Measurements from ENCODE around the gene SOX8.
"Not testable (repeated sequence)": the region's sequence is repeated elsewhere in the genome, so short reads cannot be mapped to it uniquely, and the experiment has no call there.

SOX8 gene

DNA sequence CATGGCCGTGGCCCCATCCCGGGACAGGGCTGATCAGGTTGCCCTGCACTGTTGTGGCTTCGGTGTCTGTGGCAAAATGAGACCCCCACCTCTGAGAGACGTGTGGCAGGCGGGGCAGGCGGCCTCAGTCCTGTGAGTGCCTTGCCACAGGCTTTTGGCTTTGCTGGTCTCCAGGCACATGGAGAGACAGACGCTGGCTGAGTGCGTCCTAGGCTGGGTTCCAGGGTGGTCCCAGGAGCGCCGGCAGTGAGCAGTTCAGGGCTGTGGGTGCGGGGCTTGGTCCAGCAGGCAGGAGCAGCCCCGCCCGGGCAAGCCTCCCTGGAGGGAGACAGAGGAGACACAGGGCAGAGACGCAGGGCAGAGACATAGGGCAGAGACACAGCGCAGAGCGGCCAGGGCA is 29.2 kb downstream of the SOX8 start:
- DNase-seq, result no peak

DNA sequence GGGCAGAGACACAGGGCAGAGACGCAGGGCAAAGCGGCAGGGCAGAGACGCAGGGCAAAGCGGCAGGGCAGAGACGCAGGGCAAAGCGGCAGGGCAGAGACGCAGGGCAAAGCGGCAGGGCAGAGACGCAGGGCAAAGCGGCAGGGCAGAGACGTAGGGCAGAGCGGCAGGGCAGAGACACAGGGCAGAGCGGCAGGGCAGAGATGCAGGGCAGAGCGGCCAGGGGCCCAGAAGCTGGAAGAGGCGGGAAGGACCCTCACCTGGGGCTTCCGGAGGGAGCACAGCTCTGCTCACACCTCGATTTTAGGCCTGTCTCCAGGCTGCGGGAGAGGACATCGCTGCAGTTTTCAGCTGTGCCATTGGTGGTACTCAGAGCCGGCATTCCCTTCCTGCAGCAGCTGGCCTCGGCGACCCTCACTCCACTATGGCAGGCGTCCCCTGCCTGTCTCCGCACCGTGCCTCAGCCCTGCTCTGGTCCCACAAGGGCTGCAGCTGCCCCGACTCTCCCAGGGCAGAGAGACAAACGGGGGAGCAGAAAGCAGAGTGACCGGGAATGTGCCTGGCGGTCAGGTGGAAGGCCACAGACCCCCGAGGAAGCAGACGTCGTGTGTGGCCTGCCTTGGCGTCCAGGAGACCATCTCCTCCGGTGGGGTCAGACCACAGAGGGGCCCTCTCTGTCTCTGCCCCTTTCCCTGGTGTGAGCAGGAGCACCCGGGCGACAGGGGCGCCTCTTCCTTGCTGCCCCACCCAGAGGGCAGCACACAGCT is 29.9 kb downstream of the SOX8 start:
- no peak for DNase-seq

DNA sequence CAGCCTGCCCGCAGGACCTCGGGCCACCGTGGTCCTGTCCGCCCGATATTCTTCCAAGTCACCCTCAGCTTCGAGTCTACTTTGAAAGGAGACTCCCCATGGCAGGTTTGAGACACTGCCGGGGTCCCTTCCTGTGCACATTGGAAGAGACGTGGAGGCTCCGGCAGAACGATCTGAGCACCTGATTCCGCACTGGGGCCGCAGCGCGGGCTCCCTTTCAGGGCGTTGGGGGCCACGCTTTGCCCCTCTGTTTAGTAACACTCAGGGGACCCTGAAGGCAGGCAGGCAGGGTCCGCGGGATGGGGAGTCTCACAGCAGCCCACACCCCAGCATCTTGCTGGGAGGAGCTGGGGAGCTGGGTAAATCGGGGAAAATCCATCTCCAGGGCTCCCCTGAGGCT is 30.6 kb downstream of the SOX8 start:
- DNase-seq, result no peak

DNA sequence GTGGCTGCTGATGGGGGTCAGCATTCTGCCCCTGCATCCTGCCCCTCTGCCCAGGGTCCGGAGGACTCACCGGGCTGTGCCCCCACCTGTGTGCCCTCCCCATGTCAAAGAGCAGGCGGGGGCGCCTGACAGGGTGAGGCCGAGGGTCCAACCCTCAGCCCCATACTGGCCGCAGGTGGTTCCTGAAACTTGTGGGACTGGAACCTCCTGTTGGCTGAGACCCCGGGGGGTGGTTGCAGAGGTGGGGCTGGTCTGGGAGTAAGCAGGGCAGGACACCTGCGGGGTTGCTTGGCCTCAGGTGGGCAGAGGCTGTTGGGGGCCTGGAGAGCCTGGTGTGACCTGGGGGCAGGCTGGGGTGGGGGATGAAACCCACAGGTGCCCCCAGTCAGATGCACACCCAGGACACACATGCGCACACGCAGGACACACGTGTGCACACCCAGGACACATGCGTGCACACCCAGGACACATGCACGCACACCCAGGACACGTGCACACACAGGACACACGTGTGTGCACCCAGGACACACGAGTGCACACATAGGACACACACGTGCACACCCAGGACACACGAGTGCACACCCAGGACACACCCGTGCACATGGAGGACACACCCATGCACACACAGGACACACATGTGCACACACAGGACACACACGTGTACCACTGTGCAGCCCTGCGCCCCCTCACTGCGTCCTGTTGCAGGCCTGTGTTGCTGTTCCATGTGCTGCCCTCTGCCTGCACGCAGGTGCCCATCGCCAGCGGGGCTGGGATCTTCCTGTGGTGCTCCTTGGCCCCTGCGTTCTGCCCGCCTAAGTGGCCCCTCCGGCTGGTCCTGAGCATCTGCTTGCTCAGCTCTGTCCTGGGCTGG is 31.4 kb downstream of the SOX8 start:
- DNase-seq, result no peak

DNA sequence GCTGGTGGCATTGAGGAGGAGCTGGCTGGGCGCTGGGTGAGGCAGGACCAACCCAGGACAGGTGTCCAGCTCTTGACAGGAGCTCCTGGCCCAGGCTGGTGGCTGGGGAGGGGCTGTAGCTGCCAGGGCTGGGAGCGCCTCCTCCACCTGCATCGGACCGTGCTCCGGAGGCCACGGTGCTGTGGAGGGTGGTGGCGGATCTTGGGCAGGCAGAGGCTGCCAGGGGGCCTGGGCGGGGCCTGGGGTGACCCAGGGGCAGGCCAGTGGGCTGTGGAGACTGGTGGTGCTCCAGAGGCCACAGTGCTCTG is 32.0 kb downstream of the SOX8 start:
- no peak for DNase-seq

DNA sequence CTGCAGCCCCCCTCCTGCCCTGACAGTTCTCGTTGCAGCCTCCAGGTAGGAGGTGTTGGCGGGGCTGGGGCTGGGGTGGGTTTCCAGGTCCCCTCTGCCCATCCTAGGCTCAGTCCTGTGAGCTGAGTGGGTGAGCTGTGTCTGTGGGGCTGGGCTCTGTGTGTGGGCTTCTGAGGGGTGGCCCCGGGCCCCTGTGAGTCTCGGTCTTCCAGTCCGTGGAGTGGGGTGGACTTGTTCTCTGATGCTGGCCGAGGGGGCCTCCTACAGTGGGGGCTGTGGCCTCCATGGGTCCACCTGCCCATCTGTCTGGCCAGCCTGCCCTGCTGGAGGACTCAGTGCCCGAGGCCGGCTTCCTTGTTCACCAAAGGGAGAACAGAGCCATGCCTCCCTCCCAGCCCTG is 32.7 kb downstream of the SOX8 start:
- DNase-seq, result no peak

DNA sequence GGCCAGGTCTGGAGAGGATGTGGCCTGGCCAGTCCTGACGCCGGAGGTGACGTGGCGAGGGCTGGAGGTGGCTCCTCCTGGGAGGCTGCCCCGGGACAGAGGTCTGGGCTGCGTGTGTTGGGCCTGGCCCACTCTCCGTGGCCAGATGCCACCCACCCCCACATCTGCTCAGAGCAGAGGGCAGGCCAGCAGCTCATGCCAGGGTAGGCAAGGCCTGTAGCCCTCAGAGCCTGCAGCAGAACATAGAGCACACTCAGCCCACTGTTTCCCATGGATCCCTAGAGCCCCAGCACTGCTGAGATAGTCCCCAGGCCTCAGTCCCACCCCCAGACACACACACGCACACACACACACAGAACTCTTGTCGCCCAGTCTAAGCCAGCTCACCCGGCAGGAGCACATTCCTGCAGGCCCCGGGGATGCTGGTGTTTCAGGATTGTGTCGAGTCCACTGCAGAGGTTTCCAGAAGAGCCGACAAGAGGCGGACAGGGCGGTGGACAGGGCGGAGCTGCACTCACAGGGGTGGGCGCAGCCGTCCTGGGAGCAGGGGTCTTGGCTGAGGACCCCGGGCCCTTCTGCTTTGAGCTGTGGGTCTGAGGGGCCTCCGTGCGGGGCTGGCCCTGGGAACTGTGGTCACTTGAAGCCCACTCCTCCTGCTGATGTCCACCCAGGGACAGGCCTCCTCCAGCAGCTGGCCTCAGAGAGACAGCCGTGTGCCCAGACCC is 33.4 kb downstream of the SOX8 start:
- no peak for DNase-seq

DNA sequence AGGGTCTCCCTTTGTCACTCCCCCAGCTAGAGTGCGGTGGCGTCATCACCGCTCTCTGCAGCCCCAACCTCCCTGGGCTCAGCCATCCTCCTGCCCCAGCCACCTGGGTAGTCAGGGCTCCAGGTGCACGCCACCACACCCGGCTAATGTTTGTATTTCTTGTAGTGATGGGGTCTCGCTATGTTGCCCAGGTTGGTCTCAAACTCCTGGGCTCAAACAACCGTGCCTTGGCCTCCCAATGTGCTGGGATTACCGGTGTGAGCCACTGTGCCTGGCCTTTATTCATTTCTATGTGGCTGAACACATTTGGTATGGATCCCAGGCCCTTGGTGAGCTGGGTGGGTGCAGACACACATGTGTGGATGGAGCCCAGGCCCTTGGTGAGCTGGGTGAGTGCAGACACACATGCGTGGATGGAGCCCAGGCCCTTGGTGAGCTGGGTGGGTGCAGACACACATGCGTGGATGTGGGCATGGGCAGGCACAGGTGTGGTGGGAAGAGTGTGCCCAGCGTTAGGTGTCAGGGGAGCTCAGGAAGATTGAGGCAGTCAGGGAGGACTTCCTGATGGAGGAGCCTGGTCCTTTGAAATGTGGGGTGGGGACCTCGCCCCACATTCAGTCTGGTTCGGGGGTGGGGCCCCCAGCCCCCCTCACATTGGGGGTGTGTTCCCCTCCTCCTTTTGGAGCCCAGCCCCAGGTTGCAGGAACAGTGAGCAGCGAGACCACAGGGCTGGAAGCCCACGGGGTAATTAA is 37.1 kb downstream of the SOX8 start:
- no peak for DNase-seq

DNA sequence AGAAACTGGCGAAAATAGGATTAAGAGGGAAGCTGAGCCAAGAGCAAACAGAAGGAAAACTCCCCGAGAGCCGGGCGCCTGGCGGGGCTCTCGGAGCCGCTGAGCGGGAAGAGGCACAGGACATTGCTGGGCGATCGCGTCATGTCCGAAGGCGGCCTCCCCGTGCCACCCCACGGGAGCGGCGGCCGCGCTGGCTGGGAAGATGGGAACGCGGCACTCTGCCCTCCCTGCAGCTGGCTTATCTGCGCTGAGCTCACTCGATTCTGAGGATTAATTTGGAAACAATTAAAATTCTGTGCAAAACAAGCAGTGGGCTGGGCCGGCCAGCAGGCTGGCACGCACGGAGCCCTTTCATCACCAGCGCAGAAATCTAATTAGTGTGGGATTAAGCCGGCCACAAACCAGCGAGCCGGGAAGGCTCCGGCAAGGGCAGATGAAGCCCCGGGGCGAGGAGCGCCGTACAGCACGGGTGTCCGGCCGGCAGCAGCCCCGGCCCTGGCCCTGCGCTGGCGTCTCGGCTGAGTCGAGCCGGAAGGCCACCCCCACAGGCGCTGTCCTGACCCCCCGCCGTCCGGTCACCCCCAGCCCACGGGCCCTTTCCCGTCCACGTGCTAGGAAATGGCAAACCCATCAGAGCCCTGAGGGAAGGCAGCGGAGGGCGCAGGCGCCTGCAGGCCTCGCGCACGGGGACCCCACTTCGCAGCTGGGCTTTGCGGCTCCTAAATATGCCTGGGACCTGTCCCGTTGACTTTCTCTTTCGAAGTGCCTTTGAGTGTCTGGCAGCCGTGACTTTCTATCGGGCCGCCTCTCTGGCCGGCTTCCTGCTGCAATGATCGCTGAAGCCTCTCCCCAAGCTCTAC is 37.9 kb downstream of the SOX8 start:
- DNase-seq, result no peak

DNA sequence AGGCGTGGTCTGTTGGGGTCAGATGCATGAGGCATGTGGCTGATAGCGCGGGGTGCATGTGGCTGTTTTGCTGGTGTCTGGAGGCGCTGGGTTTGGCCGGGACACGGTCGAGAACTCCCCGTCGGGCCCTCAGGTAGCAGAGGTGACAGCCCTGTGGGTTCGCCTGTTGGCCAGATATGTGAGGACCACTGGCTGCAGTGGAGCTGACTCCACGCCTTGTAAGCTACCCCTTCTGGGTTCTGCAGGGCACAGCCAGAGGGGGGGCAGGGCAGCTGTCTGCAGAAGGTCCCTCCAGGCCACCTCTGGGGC is 38.5 kb downstream of the SOX8 start:
- DNase-seq, result no peak

DNA sequence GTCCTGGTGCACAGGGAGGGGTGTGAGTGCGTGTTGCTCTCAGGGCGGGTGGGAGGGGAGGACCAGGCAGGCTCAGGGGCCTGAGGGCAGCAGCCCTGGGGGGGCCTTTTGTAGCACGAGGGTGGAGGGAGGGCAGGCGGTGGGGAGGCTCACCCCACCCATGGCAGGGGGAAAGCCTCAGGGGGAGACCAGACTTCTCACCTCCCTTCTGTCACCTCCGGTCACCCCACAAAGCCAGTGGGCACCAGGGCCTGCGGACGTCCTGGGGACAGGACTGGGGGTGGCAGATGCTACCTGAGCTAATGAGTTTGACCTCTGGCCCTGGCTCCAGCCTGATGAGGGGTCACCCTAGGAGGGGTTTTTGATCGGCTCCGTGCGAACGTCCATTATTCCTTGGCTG is 39.0 kb downstream of the SOX8 start:
- no peak for DNase-seq

DNA sequence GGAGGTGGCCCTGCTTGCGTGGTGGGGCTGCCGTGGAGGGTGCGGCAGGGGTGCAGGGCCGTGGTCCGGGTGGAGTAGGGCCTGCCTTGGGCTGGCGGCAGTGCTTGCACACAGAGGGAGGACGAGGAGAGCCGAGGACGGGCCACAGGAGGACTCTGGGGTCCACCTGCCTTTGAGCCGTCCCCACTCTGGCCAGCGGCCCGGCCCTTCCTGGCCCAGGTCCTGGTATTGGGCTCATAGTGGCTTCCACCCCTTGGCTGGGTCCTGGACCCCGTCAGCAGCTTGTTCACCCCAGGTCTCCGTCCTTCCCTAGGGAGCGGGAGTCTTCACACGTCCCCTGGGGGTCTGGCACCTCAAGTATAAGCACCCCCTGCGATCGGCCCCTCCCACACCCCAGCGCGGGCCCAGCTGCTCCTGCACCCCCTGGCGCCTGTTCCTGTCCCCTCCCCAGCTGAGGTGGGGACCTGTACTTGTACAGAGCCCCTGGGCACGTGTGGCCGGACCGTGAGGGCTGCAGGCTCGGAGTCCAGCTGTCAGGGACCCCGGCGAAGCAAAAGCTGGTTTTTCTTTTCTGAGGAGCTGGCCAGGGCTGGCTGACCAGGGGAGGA is 40.1 kb downstream of the SOX8 start:
- no peak for DNase-seq

DNA sequence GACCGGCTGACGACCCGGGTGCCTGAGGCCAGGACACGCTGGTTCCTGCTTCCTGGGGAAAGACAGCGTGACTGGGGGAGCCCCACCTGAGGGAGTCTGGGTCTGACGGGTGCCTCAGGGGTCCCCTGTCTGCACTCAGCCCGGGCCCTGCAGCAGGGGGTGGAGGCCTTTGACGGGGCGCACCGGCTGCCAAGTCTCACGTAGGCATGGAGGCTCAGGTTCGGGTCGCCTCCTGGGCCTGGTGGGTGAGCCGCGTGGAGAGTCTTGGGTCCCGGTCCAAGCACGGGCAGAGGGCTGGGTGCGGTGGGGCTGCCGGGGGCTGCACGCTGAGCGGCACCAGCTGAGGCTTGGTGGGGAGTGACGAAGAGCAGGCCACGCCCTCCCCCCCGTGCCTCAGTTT is 40.9 kb downstream of the SOX8 start:
- DNase-seq, result no peak

DNA sequence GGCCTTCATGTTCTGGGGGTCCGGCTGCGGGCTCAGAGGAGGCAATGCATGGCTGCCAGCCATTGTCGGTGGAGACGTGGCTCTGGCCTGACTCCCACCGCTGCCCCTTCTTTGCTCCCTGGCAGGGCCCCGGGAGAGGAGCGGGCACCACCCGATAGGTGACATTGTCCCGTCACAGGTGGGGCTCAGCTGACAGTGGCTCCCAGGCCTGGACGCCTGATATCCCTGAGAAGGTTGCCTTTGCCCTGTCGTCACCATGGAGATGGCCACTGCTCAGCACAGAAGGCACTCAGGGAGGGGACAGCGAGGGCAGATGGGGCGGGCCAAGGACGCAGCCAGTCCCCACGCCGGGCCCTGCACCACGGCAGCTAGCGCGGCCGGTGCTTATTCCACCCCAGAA is 42.6 kb downstream of the SOX8 start:
- DNase-seq, result no peak

DNA sequence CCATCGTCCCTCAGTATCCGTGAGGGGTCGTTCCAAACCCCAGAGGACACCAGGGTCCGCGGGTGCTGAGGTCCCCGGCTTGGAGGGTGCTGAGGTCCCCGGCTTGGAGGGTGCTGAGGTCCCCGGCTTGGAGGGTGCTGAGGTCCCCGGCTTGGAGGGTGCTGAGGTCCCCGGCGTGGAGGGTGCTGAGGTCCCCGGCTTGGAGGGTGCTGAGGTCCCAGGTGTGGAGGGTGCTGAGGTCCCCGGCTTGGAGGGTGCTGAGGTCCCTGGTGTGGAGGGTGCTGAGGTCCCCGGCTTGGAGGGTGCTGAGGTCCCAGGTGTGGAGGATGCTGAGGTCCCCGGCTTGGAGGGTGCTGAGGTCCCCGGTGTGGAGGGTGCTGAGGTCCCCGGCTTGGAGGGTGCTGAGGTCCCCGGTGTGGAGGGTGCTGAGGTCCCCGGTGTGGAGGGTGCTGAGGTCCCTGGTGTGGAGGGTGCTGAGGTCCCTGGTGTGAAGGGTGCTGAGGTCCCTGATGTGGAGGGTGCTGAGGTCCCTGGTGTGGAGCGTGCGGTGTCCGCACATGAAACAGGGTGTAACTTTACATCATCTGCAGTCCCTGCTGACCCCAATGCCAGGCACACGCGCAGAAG is 43.7 kb downstream of the SOX8 start:
- DNase-seq, result not testable (repeated sequence)

DNA sequence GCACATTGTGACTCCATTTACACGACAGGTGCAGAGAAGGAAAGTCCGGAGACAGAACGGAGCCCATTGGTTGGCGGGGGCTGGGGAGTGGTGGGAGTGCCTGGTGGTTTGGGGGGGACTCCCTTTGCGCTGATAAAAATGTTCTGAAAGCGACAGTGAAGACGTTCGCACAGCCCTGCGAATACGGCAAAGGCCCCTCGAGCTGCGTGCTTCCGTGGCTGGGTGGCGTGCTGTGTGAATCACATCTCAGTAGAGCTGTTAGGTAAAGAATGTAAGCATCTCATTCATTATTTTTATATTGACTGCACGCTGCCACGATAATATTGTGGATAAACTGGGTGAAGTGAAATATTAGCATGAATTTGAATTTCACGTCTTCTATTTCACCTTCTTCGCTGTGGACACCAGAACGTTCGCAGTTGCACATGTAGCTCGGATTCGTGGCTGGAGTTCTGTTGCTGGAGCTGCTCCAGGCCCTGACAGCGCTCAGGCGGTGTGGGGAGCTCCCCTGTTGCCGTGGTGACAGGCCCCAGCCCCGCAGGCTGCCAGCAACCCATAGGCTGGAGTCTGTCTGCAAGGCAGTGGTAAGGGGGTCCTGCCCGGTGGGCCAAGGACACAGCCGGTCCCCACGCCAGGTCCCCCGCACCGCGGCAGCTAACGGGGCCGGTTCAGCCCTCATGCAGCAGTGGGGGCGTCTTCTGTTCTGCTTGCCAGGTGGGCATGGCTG is 44.6 kb downstream of the SOX8 start:
- DNase-seq, result no peak

DNA sequence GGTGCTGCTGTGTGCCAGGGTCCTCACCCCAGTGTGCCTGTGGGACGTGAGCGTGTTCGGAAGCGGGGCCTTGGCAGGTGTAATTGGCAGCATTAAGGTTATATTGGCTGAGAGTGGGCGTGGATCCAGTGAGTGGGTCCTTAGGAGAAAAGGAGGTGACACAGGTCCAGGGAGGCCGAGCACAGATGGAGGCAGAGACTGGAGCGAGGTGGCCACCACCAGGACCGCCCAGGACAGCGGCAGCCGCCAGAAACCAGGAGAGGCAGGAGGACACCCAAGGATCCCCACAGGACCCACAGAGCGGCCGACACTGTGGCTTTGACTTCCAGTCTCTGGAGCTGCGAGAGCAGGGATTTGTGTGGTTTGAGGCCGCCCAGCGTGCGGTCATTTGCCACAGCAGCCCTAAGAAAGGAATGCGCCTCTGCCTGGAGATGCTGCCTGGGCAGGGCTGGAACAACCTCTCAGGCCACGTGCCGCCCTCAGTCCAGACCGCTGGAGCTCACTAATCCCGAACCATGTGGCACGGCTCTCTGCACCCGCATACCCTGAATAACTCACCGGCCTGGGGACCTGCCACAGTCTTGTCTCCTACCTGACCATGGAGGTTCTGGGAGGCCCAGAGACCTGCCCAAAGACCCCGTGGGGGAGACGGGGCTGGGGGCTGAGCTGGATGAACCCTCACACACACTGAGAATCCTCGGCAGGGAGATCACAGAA is 45.4 kb downstream of the SOX8 start:
- DNase-seq, result no peak

DNA sequence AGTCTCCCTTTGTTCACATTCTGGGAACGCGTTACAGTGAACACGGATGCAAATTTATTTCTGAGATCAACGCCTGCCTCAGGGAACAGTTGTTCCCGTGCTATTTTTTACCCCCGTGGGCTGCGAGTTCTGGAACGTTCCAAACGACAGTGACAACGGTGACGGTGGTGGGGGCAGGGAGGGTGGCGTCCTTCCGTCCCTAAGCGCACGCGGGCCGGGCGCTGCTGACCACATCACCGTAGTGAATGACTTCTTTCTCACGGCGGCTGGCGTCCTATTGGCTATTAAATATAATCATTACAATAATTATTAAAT is 45.9 kb downstream of the SOX8 start:
- no peak for DNase-seq

DNA sequence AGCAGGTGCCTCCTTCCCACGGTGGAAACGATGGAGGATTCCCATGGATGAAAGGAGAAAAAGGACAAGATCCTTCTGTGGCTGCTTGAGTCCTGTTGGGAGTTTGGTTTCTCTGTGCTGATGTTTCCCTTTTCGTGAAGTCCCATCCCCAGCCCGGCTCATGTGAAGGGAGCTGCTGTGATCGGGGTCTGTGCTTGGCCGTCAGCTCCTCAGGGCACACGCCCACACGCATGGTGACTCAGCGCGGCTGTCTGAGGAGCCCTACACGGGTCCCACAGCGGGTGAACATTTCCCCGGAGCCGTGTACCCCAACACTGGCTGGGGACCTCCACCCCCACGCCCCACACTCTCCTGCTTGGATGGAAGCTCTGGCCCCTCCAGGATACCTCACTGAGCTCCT is 46.5 kb downstream of the SOX8 start:
- no peak for DNase-seq

Data from activated CD4-positive, CD25-positive, alpha-beta regulatory T cell treated with anti-CD3 and anti-CD28 coated beads, Interleukin-2, amount 50 U/mL, for 72 hours (primary cell).